Measurements from ENCODE around the gene VPS26B. TPM values are rescaled to one million over a fixed set of nuclear protein-coding genes. Genes with fewer than 3 reads are reported as not detected.
A peak's percentile ranks its signal among the peaks of the same experiment; 100 is the strongest.

Gene VPS26B
- total and polyA plus RNA-seq, 3 experiments from 2014 or later: 36.6 to 73.5 (median 36.7) TPM

DNA sequence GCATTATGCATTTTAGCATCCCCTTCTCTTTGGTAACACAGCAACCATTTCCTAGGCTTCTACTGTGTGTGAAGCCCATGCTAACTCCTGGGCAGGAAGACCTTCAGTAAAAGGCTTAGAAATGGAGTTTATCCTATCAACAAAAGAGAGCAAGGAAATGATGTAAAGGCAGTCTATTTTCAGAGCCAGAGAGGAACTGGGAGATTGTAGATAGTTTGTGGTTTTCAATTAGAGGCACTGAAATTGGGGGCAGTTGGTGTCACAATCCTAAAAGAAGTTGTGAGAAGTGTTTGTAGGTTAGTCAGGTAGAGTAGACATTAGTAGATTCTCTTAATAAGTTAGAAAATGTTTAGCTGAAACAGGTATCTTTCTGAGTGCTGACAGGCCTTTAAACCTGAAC, 36.0 kb downstream of the VPS26B start:
- DNase-seq: no peak
- H3K4me3 ChIP-seq (ENCODE audit: low read length): no peak overlapping the region
- no peaks in the 10 kb centered on the region for H3K4me1 ChIP-seq (ENCODE audit: insufficient read depth, low read length)
- ChIA-PET POLR2A (no interaction called here), CTCF (interaction anchor here (0.8 to 7.8 kb wide), 2 partner anchors 12 to 16 kb away, joined by 3 to 58 read pairs; partner anchors contain the start of gene GLB1L3)
- peaks cover 0 to 78% (median 18%) of the 10 kb centered on the region in 3 donors for H3K36me3 Mint-ChIP-seq
- H3K9me3 Mint-ChIP-seq: no peaks in the 10 kb centered on the region
- no peaks in the 10 kb centered on the region for H3K9me3 ChIP-seq (ENCODE audit: low read length)
- H3K27me3 ChIP-seq (ENCODE audit: insufficient read depth, low read length, poor library complexity, severe bottlenecking): no peaks in the 10 kb centered on the region
- H3K4me1 Mint-ChIP-seq: peaks cover 1 to 6% (median 3%) of the 10 kb centered on the region in 3 donors
- H3K4me3 Mint-ChIP-seq: no peak overlapping the region
- H3K27ac Mint-ChIP-seq: peak overlapping the region in 1 of 8 donors; percentile 29
- H3K27ac ChIP-seq (ENCODE audit: low read depth, low read length): no peak overlapping the region
- no peaks in the 10 kb centered on the region for H3K27me3 Mint-ChIP-seq
- peaks cover 32% of the 10 kb centered on the region for H3K36me3 ChIP-seq (ENCODE audit: insufficient read depth, low read length)

DNA sequence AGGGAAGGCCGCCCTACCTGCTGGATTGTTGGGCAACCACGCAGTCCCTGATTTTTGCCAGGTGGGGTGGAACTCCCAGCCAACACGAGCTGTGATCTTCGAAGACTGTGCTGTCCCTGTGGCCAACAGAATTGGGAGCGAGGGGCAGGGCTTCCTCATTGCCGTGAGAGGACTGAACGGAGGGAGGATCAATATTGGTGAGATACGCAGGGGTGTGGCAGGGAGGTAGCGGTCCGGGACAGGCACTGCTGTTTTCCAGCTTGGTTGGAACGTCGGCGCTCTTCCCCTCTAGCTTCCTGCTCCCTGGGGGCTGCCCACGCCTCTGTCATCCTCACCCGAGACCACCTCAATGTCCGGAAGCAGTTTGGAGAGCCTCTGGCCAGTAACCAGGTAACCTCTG, 36.5 kb downstream of the VPS26B start:
- POLR2A ChIA-PET: no interaction called here

DNA sequence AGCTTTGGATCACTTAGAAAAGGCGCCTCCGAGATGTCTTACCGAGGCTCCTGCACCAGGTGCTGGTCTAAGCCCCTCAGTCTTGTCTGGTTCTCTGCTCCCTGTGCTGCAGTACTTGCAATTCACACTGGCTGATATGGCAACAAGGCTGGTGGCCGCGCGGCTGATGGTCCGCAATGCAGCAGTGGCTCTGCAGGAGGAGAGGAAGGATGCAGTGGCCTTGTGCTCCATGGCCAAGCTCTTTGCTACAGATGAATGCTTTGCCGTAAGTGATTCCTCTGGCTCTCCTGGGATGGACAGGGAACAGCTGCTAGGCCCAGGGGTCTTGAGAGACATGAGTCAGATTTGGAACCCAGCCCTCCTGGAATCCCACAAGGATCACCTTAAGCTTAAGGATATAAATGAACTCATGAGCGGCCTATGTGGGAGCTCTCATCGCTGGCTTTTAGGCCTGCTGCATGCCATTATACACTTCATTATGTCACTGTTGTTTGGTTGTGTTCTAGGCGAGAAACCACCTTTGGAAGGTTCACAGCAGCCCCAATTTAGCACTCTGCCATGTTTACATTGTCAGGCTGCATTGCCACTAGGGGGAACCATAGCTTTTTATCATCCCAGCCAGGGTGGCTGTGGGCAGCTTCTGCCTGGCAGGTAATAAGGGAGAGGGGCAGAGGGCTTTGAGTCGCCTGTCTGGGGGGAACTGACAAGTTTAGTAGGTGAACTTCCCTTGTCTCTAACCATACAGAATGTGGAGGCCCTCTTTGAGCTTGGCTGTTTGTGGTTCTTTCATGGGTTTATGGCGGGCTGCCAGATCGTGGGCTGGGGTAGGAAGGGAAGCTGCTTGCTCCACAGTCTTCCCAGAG, 37.4 kb downstream of the VPS26B start:
- Histone ChIP-seq H3K36me3 (ENCODE audit: insufficient read depth, low read length) (peaks cover 32% of the 10 kb centered on the region), H3K9me3 (ENCODE audit: low read length) (no peaks in the 10 kb centered on the region), H3K4me3 (ENCODE audit: low read length) (no peak overlapping the region), H3K4me1 (ENCODE audit: insufficient read depth, low read length) (no peaks in the 10 kb centered on the region), H3K27ac (ENCODE audit: low read depth, low read length) (no peak overlapping the region), H3K27me3 (ENCODE audit: insufficient read depth, low read length, poor library complexity, severe bottlenecking) (no peaks in the 10 kb centered on the region)
- CTCF ChIA-PET: interaction anchor here (0.7 to 7.8 kb wide), 11 partner anchors 8 to 212 kb away, joined by 3 to 58 read pairs (median 4); partner anchors contain the start of genes ACAD8, GLB1L2, GLB1L3 and NCAPD3
- H3K36me3 Mint-ChIP-seq: peaks cover 0 to 71% (median 15%) of the 10 kb centered on the region in 3 donors
- H3K27ac Mint-ChIP-seq: peak overlapping the region in 1 of 8 donors; percentile 24
- H3K27me3 Mint-ChIP-seq: no peaks in the 10 kb centered on the region
- peak in 2 of 5 donors; percentile 28 to 53 for DNase-seq
- peaks cover 0 to 4% (median 0%) of the 10 kb centered on the region in 3 donors for H3K4me1 Mint-ChIP-seq
- no peak overlapping the region for H3K4me3 Mint-ChIP-seq
- no peaks in the 10 kb centered on the region for H3K9me3 Mint-ChIP-seq
- POLR2A ChIA-PET: no interaction called here

More for the DNA sequence above, 36.5 kb downstream of the VPS26B start:
- no peaks in the 10 kb centered on the region for H3K9me3 ChIP-seq (ENCODE audit: low read length)
- peaks cover 0 to 4% (median 0%) of the 10 kb centered on the region in 3 donors for H3K4me1 Mint-ChIP-seq
- H3K9me3 Mint-ChIP-seq: no peaks in the 10 kb centered on the region
- CTCF ChIA-PET: interaction anchor here (0.8 to 7.8 kb wide), 5 partner anchors 10 to 211 kb away, joined by 3 to 58 read pairs (median 3); partner anchors contain the start of gene GLB1L3
- no peaks in the 10 kb centered on the region for H3K4me1 ChIP-seq (ENCODE audit: insufficient read depth, low read length)
- peaks cover 0 to 78% (median 18%) of the 10 kb centered on the region in 3 donors for H3K36me3 Mint-ChIP-seq
- H3K36me3 ChIP-seq (ENCODE audit: insufficient read depth, low read length): peaks cover 32% of the 10 kb centered on the region
- H3K27me3 ChIP-seq (ENCODE audit: insufficient read depth, low read length, poor library complexity, severe bottlenecking): no peaks in the 10 kb centered on the region
- no peak for DNase-seq
- no peak overlapping the region for H3K4me3 ChIP-seq (ENCODE audit: low read length)
- H3K4me3 Mint-ChIP-seq: no peak overlapping the region
- no peak overlapping the region for H3K27ac ChIP-seq (ENCODE audit: low read depth, low read length)
- no peaks in the 10 kb centered on the region for H3K27me3 Mint-ChIP-seq
- no peak overlapping the region for H3K27ac Mint-ChIP-seq

DNA sequence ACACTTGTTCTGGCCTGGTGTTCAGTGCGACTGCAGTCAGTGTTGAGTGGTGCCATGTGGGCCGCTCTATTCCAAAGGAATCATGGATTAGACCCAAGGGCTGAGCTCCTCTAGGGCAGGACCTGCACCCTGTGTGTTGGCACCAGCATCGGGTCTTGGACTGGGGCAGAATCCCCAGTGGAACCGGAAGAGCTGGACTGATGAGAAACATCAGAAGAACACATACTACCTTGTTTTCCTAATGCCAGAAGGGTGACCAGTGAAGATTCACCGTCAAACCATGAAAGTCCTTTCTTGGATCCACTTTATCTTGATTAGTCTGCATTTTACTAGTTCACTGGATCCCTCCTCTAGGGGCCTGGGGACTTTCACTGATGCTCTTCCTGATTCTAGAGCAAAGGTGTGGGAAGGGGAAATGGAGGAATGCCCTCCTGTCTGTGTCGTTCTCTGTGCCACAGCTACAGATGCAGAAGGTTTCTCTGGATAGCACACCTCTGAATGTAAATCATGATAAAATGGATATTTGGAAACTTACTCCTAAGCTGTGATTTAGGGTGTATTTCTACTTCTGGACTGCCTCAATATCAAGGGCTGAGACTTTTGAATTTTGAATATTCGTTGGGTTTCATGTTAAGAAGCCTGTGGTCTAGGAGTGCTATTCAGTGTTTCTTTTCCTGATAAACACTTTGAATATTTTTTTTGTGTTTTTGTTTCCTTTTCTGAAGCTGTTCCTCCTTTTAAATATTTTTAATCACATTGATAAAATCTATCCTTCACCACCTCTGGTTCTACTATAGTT, 40.7 kb downstream of the VPS26B start:
- POLR2A ChIA-PET: no interaction called here

DNA sequence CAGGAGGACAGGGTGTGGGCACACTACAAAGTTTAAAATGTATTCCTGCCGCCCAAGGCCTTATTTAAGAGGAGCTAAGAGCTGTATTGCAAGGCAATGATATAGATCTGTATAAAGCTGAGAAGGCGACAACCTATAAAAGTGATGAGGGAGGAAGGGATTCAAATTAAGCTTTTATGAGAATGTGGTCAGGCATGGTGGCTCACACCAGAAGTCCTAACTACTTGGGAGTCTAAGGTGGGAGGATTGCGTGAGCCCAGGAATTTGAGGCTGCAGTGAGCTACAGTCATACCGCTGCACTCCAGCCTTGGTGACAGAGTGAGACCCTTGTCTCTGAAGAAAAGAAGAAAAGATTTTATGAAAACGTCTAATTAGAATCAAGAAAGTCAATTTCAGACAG, 42.0 kb downstream of the VPS26B start:
- POLR2A ChIA-PET: no interaction called here
- Mint-ChIP-seq H3K9me3 (no peaks in the 10 kb centered on the region), H3K4me1 (peaks cover 13 to 25% (median 18%) of the 10 kb centered on the region in 3 donors), H3K4me3 (no peak overlapping the region), H3K27ac (peak overlapping the region in 2 of 8 donors; percentile 18 to 55), H3K27me3 (no peaks in the 10 kb centered on the region), H3K36me3 (peaks cover 0 to 33% (median 1%) of the 10 kb centered on the region in 3 donors)
- H3K36me3 ChIP-seq (ENCODE audit: insufficient read depth, low read length): peaks cover 9% of the 10 kb centered on the region
- no peaks in the 10 kb centered on the region for H3K9me3 ChIP-seq (ENCODE audit: low read length)
- H3K27me3 ChIP-seq (ENCODE audit: insufficient read depth, low read length, poor library complexity, severe bottlenecking): no peaks in the 10 kb centered on the region
- DNase-seq: no peak
- H3K4me3 ChIP-seq (ENCODE audit: low read length): no peak overlapping the region
- CTCF ChIA-PET: interaction anchor here (7.8 kb wide), 1 partner anchor 10 kb away, joined by 58 read pairs; the partner anchor contains the start of gene GLB1L3
- H3K4me1 ChIP-seq (ENCODE audit: insufficient read depth, low read length): peaks cover 14% of the 10 kb centered on the region
- H3K27ac ChIP-seq (ENCODE audit: low read depth, low read length): no peak overlapping the region

More for the DNA sequence above, 40.7 kb downstream of the VPS26B start:
- H3K4me1 ChIP-seq (ENCODE audit: insufficient read depth, low read length): peaks cover 6% of the 10 kb centered on the region
- no peaks in the 10 kb centered on the region for H3K9me3 ChIP-seq (ENCODE audit: low read length)
- no peak for DNase-seq
- Mint-ChIP-seq H3K4me3 (no peak overlapping the region), H3K4me1 (peaks cover 5 to 12% (median 7%) of the 10 kb centered on the region in 3 donors), H3K27ac (peak overlapping the region in 5 of 8 donors; percentile 17 to 63 (median 43)), H3K9me3 (no peaks in the 10 kb centered on the region), H3K36me3 (peaks cover 0 to 45% (median 6%) of the 10 kb centered on the region in 3 donors), H3K27me3 (no peaks in the 10 kb centered on the region)
- peaks cover 16% of the 10 kb centered on the region for H3K36me3 ChIP-seq (ENCODE audit: insufficient read depth, low read length)
- CTCF ChIA-PET: interaction anchor here (0.7 to 7.8 kb wide), 2 partner anchors 11 kb away, joined by 3 to 58 read pairs; partner anchors contain the start of genes ACAD8, GLB1L3 and THYN1
- H3K4me3 ChIP-seq (ENCODE audit: low read length): no peak overlapping the region
- H3K27me3 ChIP-seq (ENCODE audit: insufficient read depth, low read length, poor library complexity, severe bottlenecking): no peaks in the 10 kb centered on the region
- no peak overlapping the region for H3K27ac ChIP-seq (ENCODE audit: low read depth, low read length)

DNA sequence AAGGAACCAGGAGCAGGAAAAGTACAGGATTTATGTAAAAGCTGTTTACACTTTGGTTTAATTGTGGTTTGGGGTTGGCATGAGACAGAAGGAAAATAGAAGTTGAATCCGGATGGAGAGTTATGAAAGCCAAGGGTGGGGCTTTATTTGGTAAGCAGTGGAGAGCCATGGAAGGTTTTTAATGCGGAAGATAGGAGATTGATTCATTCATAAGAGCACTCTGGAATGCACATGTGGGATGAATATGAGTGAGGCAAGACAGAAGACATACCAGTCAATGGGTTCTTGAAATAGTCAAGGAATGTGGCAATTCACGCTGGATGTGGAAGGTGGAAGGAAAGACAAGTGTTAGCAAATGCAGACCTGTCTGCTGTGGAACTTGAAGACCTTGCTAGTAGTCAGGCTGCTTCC, 42.4 kb downstream of the VPS26B start:
- peaks cover 5% of the 10 kb centered on the region for H3K36me3 ChIP-seq (ENCODE audit: insufficient read depth, low read length)
- no peaks in the 10 kb centered on the region for H3K9me3 ChIP-seq (ENCODE audit: low read length)
- POLR2A ChIA-PET: no interaction called here
- H3K4me3 ChIP-seq (ENCODE audit: low read length): no peak overlapping the region
- no peak overlapping the region for H3K27ac ChIP-seq (ENCODE audit: low read depth, low read length)
- CTCF ChIA-PET: interaction anchor here (7.8 kb wide), 1 partner anchor 10 kb away, joined by 58 read pairs; the partner anchor contains the start of gene GLB1L3
- DNase-seq: no peak
- Mint-ChIP-seq H3K36me3 (peaks cover 0 to 29% (median 1%) of the 10 kb centered on the region in 3 donors), H3K9me3 (no peaks in the 10 kb centered on the region), H3K27me3 (no peaks in the 10 kb centered on the region), H3K4me3 (no peak overlapping the region), H3K27ac (peak overlapping the region in 1 of 8 donors; percentile 55), H3K4me1 (peaks cover 15 to 27% (median 21%) of the 10 kb centered on the region in 3 donors)
- H3K4me1 ChIP-seq (ENCODE audit: insufficient read depth, low read length): peaks cover 14% of the 10 kb centered on the region
- no peaks in the 10 kb centered on the region for H3K27me3 ChIP-seq (ENCODE audit: insufficient read depth, low read length, poor library complexity, severe bottlenecking)

DNA sequence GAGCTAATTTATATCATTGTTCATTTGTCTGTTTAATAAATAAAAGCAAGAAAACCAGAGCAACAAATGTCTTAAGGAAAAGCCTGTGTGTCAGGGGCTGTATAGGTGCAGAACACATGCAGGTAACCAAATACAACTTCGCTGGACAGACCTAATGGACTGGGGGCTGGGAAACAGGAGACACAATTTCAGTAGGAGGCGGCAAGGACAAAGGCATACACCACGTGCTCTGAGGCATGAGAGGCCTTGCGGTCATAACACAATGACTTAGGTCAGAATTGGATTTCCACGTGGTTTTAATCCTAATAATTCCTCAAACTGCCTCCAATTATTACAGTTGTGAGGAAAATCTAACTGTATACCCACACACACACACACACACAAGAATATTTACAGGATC, 43.0 kb downstream of the VPS26B start:
- no peak for DNase-seq
- H3K9me3 Mint-ChIP-seq: no peaks in the 10 kb centered on the region
- H3K27ac ChIP-seq (ENCODE audit: low read depth, low read length): no peak overlapping the region
- no peaks in the 10 kb centered on the region for H3K9me3 ChIP-seq (ENCODE audit: low read length)
- H3K4me3 Mint-ChIP-seq: no peak overlapping the region
- H3K36me3 Mint-ChIP-seq: peaks cover 0 to 23% (median 1%) of the 10 kb centered on the region in 3 donors
- no peak overlapping the region for H3K4me3 ChIP-seq (ENCODE audit: low read length)
- H3K27ac Mint-ChIP-seq: peak overlapping the region in 1 of 8 donors; percentile 22
- H3K4me1 Mint-ChIP-seq: peaks cover 18 to 30% (median 25%) of the 10 kb centered on the region in 3 donors
- CTCF ChIA-PET: interaction anchor here (7.8 kb wide), 1 partner anchor 9 kb away, joined by 58 read pairs; the partner anchor contains the start of gene GLB1L3
- POLR2A ChIA-PET: no interaction called here
- peaks cover 0 to 2% of the 10 kb centered on the region in 2 donors for H3K27me3 Mint-ChIP-seq
- H3K27me3 ChIP-seq (ENCODE audit: insufficient read depth, low read length, poor library complexity, severe bottlenecking): no peaks in the 10 kb centered on the region
- H3K4me1 ChIP-seq (ENCODE audit: insufficient read depth, low read length): peaks cover 14% of the 10 kb centered on the region
- peaks cover 4% of the 10 kb centered on the region for H3K36me3 ChIP-seq (ENCODE audit: insufficient read depth, low read length)

Measured in CD8-positive, alpha-beta memory T cell (primary cell).